ENCODE results near the gene ADAMTSL3. TPM values are rescaled to one million over a fixed set of nuclear protein-coding genes. Genes with fewer than 3 reads are reported as not detected.

ADAMTSL3 gene
- total and polyA plus RNA-seq, 2 donors (not counting 1 experiment from before 2014, with no cell fraction given): 0.01 TPM; not detected in 1

- ChIA-PET POLR2A (no interaction called here), CTCF (no interaction called here)
- no peaks in the 10 kb centered on the region for H3K36me3 ChIP-seq (replicated peaks in 1 of 2; ENCODE audit: control extremely low read depth in 1 of 2, control insufficient read depth in 1 of 2, extremely low read depth in 1 of 2, insufficient read depth in 2 of 2, low read length in 1 of 2)
- DNase-seq (no peak), ATAC-seq (ENCODE audit: low read depth) (no peak)
- H3K9me3 ChIP-seq (ENCODE audit: control extremely low read depth in 1 of 3, control insufficient read depth in 2 of 3, insufficient read depth in 1 of 3, low read length in 2 of 3): peaks cover 0 to 8% (median 4%) of the 10 kb centered on the region in 3 donors
- no peak overlapping the region for H3K27ac Mint-ChIP-seq
- H3K4me1 Mint-ChIP-seq: peaks cover 2% of the 10 kb centered on the region
- intact Hi-C loops (cut with micrococcal nuclease): no loop called here
- no peaks in the 10 kb centered on the region for H4K20me1 ChIP-seq (ENCODE audit: control insufficient read depth, insufficient read depth, low read length, poor library complexity, severe bottlenecking)
- no peaks in the 10 kb centered on the region for H3K27me3 Mint-ChIP-seq
- no peak overlapping the region for H3K4me2 ChIP-seq (replicated peaks; ENCODE audit: low read depth, low read length, poor library complexity, severe bottlenecking)
- no peak for TF ChIP-seq CTCF (IDR thresholded peaks at IDR 0.05)
- no peak for TF ChIP-seq EZH2 (IDR thresholded peaks at IDR 0.05; ENCODE audit: borderline replicate concordance, insufficient read depth, low read depth, low read length, poor library complexity, severe bottlenecking)
- no peak overlapping the region for H3K9ac ChIP-seq (ENCODE audit: low read length)
- no peaks in the 10 kb centered on the region for H3K4me1 ChIP-seq (ENCODE audit: control insufficient read depth in 2 of 2, insufficient read depth in 2 of 2, low read length in 2 of 2)
- no CpG with 5 or more reads among the region's 1 CpG for WGBS (ENCODE audit: insufficient coverage)
- H2AFZ ChIP-seq (ENCODE audit: insufficient read depth, low read depth, low read length, poor library complexity, severe bottlenecking): no peak overlapping the region
- no peaks in the 10 kb centered on the region for H3K27me3 ChIP-seq (replicated peaks in 1 of 4; ENCODE audit: control extremely low read depth in 1 of 4, control insufficient read depth in 3 of 4, insufficient read depth in 4 of 4, low read length in 3 of 4)
- H3K27ac ChIP-seq (ENCODE audit: low read length in 2 of 2): no peak overlapping the region
- H3K4me3 Mint-ChIP-seq: no peak overlapping the region
- no peaks in the 10 kb centered on the region for H3K9me3 Mint-ChIP-seq (ENCODE audit: insufficient read depth)
- H3K4me3 ChIP-seq (ENCODE audit: control extremely low read depth in 1 of 5, extremely low read depth in 1 of 5, insufficient read depth in 1 of 5, low read depth in 2 of 5, low read length in 4 of 5): no peak overlapping the region
- no peaks in the 10 kb centered on the region for H3K79me2 ChIP-seq (ENCODE audit: control insufficient read depth, insufficient read depth, low read length)
These were observed 275.7 kb downstream of the ADAMTSL3 start for GRCh38 chr15:83929619-83930018.

GRCh38 chr15:83930392-83931212 lies 276.7 kb downstream of the ADAMTSL3 start:
- CTCF ChIA-PET: no interaction called here

More at GRCh38 chr15:83930392-83931212, 276.7 kb downstream of the ADAMTSL3 start:
- DNase-seq: no peak
- no peak overlapping the region for H3K27ac Mint-ChIP-seq
- Histone ChIP-seq H3K9me3 (ENCODE audit: control extremely low read depth in 1 of 3, control insufficient read depth in 2 of 3, insufficient read depth in 1 of 3, low read length in 2 of 3) (peaks cover 0 to 9% (median 8%) of the 10 kb centered on the region in 3 donors), H4K20me1 (ENCODE audit: control insufficient read depth, insufficient read depth, low read length, poor library complexity, severe bottlenecking) (no peaks in the 10 kb centered on the region), H3K79me2 (ENCODE audit: control insufficient read depth, insufficient read depth, low read length) (no peaks in the 10 kb centered on the region), H2AFZ (ENCODE audit: insufficient read depth, low read depth, low read length, poor library complexity, severe bottlenecking) (no peak overlapping the region), H3K4me1 (ENCODE audit: control insufficient read depth in 2 of 2, insufficient read depth in 2 of 2, low read length in 2 of 2) (no peaks in the 10 kb centered on the region), H3K9ac (ENCODE audit: low read length) (no peak overlapping the region), H3K27me3 (replicated peaks in 1 of 4; ENCODE audit: control extremely low read depth in 1 of 4, control insufficient read depth in 3 of 4, insufficient read depth in 4 of 4, low read length in 3 of 4) (no peaks in the 10 kb centered on the region), H3K36me3 (replicated peaks in 1 of 2; ENCODE audit: control extremely low read depth in 1 of 2, control insufficient read depth in 1 of 2, extremely low read depth in 1 of 2, insufficient read depth in 2 of 2, low read length in 1 of 2) (no peaks in the 10 kb centered on the region), H3K4me2 (replicated peaks; ENCODE audit: low read depth, low read length, poor library complexity, severe bottlenecking) (no peak overlapping the region), H3K27ac (ENCODE audit: low read length in 2 of 2) (no peak overlapping the region), H3K4me3 (ENCODE audit: control extremely low read depth in 1 of 5, extremely low read depth in 1 of 5, insufficient read depth in 1 of 5, low read depth in 2 of 5, low read length in 4 of 5) (no peak overlapping the region)
- intact Hi-C loops (cut with micrococcal nuclease): no loop called here
- TF ChIP-seq EZH2 (IDR thresholded peaks at IDR 0.05; ENCODE audit: borderline replicate concordance, insufficient read depth, low read depth, low read length, poor library complexity, severe bottlenecking) (no peak), CTCF (IDR thresholded peaks at IDR 0.05) (no peak)
- POLR2A ChIA-PET: interaction anchor here (0.6 kb wide), 1 partner anchor 1116 kb away, joined by 6 read pairs; no protein-coding TSS in a partner anchor
- no peaks in the 10 kb centered on the region for H3K27me3 Mint-ChIP-seq
- H3K4me3 Mint-ChIP-seq: no peak overlapping the region
- peaks cover 2% of the 10 kb centered on the region for H3K4me1 Mint-ChIP-seq
- ATAC-seq (ENCODE audit: low read depth): no peak
- H3K9me3 Mint-ChIP-seq (ENCODE audit: insufficient read depth): peaks cover 2% of the 10 kb centered on the region
